HepG2 (cell line): ENCODE data around the gene GEMIN4. TPM values are rescaled to one million over a fixed set of nuclear protein-coding genes. Genes with fewer than 3 reads are reported as not detected.

ENCODE experiments used
- FOXC1 ChIP-seq: sonication (generic); formaldehyde crosslinking; IDR thresholded peaks from 2 replicates; pipeline ENCODE4 v1.8.0; 2022; ENCODE audit warnings: mild to moderate bottlenecking, missing genetic modification reagents, borderline replicate concordance
- KDM5B ChIP-seq: sonication (generic); formaldehyde crosslinking; IDR thresholded peaks from 2 replicates; pipeline ENCODE4 v1.4.0; 2020; ENCODE audit warnings: missing genetic modification reagents, mild to moderate bottlenecking, borderline replicate concordance
- KLF9 ChIP-seq: IDR thresholded peaks from 2 replicates; pipeline ENCODE4 v1.6.1; 2016; ENCODE audit warnings: low read depth
- PHF8 ChIP-seq: sonication (generic); formaldehyde crosslinking; IDR thresholded peaks from 2 replicates; pipeline ENCODE4 v1.5.0; 2020; ENCODE audit warnings: missing genetic modification reagents
- RFXAP ChIP-seq: sonication (generic); formaldehyde crosslinking; IDR thresholded peaks from 2 replicates; pipeline ENCODE4 v1.4.0; 2020; ENCODE audit warnings: missing genetic modification reagents, borderline replicate concordance
- ZNF251 ChIP-seq: sonication (generic); formaldehyde crosslinking; IDR thresholded peaks from 2 replicates; pipeline ENCODE4 v1.9.0; 2021; ENCODE audit warnings: mild to moderate bottlenecking, missing genetic modification reagents
- ZNF44 ChIP-seq: sonication (generic); formaldehyde crosslinking; IDR thresholded peaks from 2 replicates; pipeline ENCODE4 v1.5.1; 2020; ENCODE audit warnings: mild to moderate bottlenecking, missing genetic modification reagents
- ZNF460 ChIP-seq: sonication (generic); formaldehyde crosslinking; IDR thresholded peaks from 2 replicates; pipeline ENCODE4 v1.5.1; 2020; ENCODE audit warnings: missing genetic modification reagents, mild to moderate bottlenecking, borderline replicate concordance
- ZNF703 ChIP-seq: sonication (generic); formaldehyde crosslinking; IDR thresholded peaks from 2 replicates; pipeline ENCODE4 v1.5.1; 2020; ENCODE audit warnings: missing genetic modification reagents, mild to moderate bottlenecking, moderate library complexity, borderline replicate concordance
- ZNF75D ChIP-seq: sonication (generic); formaldehyde crosslinking; IDR thresholded peaks from 2 replicates; pipeline ENCODE4 v1.8.1; 2023; ENCODE audit warnings: missing genetic modification reagents, mild to moderate bottlenecking, borderline replicate concordance
- ZSCAN31 ChIP-seq: sonication (generic); formaldehyde crosslinking; IDR thresholded peaks from 2 replicates; pipeline ENCODE4 v1.5.0; 2020; ENCODE audit warnings: low read depth, mild to moderate bottlenecking, missing genetic modification reagents
- polyA plus RNA-seq, 8 experiments: library from polyadenylated mRNA; depleted of rRNA in 3 of 8; stranded (reverse) in 7 of 8; unstranded in 1 of 8; fragments of >200 nt; fragmentation: Illumina TruSeq in 4 of 8; extraction: Trizol in 4 of 8; gene quantifications; 2 replicates each; pipeline versions ENCODE4 v1.2.1 to v1.2.3, GENCODE V29; 2011 to 2016; ENCODE audit warnings: low read depth in 4 of 8, missing spikeins in 1 of 8, mixed read lengths in 1 of 8; ENCODE audit not compliant: insufficient read depth in 1 of 8
- total RNA-seq, 5 experiments: library from RNA; depleted of rRNA; stranded (reverse); fragments of >200 nt; fragmentation: Illumina TruSeq; extraction: Trizol; gene quantifications; 2 replicates each; pipeline ENCODE4 v1.2.3, GENCODE V29; 2016; ENCODE audit warnings: low read depth in 1 of 5
- TF ChIP-seq, protein P1 (sequence below): sonication (generic); formaldehyde crosslinking; IDR thresholded peaks from 2 replicates; pipeline ENCODE4 v1.8.1; 2022; ENCODE audit warnings: low read depth, mild to moderate bottlenecking, missing genetic modification reagents
- TF ChIP-seq, protein P2 (sequence below): sonication (generic); formaldehyde crosslinking; IDR thresholded peaks from 2 replicates; pipeline ENCODE4 v1.4.0; 2020; ENCODE audit warnings: missing genetic modification reagents
- TF ChIP-seq, protein P3 (sequence below): sonication (generic); formaldehyde crosslinking; IDR thresholded peaks from 2 replicates; pipeline ENCODE4 v1.5.1; 2020; ENCODE audit warnings: mild to moderate bottlenecking, moderate library complexity, missing genetic modification reagents
- TF ChIP-seq, protein P4 (sequence below): sonication (generic); formaldehyde crosslinking; IDR thresholded peaks from 2 replicates; pipeline ENCODE4 v1.5.1; 2020; ENCODE audit warnings: mild to moderate bottlenecking, missing genetic modification reagents, moderate library complexity
- TF ChIP-seq, protein P5 (sequence below): sonication (generic); formaldehyde crosslinking; IDR thresholded peaks from 2 replicates; pipeline ENCODE4 v1.5.0; 2020; ENCODE audit warnings: mild to moderate bottlenecking, missing genetic modification reagents, borderline replicate concordance

GEMIN4 gene
- total and polyA plus RNA-seq, 2 of the 13 experiments (the other 11 are each of a cell fraction or from before 2014, with no cell fraction given): 10.8 to 22.7 TPM

DNA sequence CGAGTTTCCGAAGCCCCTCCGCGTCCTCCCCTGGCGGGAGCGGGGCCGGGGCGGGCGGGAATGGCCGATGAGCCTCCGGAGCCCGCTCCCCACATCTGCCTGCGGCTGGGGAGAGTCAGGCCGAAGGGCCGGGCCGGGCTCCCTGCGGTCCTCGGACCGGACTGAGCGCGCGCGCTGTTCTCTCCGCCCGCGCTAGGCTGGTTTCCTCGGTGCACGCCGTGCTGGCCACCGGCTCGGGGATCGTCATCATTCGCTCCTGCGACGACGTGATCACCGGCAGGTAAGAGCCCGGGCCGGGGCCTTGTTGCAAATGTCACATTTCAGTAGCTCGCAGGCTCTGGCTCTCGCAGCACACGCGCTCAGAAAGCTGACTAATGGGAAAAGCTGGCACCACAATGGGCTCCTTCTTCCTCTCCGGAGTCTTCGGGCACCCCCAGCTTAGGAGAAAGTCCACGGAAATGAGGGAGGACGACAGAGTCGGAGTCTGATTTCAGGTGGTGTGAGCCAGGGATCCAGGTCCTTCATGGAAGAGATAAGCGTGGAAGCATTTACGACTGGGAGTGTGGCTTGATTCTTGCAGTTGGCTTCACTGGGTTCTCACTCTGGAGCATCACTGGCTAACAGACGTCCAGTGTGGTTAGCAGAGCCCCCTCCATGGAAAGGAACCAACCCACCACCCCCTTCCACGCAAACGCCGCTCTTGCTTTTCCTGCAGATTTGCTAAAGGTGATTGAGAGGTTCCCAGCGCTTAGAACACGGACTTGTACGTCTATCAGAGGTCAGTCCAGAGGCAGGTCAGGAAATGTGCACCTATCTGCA lies 19.0 kb downstream of the GEMIN4 start (continued):
- TF ChIP-seq ZSCAN31 (CRISPR knock-in tag): peak; percentile 50; the same call in 1 of the 2 replicates
- TF ChIP-seq, protein P1, sequence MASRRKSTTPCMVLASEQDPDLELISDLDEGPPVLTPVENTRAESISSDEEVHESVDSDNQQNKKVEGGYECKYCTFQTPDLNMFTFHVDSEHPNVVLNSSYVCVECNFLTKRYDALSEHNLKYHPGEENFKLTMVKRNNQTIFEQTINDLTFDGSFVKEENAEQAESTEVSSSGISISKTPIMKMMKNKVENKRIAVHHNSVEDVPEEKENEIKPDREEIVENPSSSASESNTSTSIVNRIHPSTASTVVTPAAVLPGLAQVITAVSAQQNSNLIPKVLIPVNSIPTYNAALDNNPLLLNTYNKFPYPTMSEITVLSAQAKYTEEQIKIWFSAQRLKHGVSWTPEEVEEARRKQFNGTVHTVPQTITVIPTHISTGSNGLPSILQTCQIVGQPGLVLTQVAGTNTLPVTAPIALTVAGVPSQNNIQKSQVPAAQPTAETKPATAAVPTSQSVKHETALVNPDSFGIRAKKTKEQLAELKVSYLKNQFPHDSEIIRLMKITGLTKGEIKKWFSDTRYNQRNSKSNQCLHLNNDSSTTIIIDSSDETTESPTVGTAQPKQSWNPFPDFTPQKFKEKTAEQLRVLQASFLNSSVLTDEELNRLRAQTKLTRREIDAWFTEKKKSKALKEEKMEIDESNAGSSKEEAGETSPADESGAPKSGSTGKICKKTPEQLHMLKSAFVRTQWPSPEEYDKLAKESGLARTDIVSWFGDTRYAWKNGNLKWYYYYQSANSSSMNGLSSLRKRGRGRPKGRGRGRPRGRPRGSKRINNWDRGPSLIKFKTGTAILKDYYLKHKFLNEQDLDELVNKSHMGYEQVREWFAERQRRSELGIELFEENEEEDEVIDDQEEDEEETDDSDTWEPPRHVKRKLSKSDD (CRISPR knock-in tag): no peak
- TF ChIP-seq ZNF703: no peak
- TF ChIP-seq ZNF251 (CRISPR knock-in tag): no peak
- TF ChIP-seq KLF9 (CRISPR knock-in tag): no peak
- peak; percentile 57; the same call in 1 of the 2 replicates for TF ChIP-seq PHF8 (CRISPR knock-in tag)
- TF ChIP-seq ZNF75D (CRISPR knock-in tag): no peak
- TF ChIP-seq KDM5B (CRISPR knock-in tag): no peak
- TF ChIP-seq ZNF460: no peak
- no peak for TF ChIP-seq FOXC1
- TF ChIP-seq, protein P2, sequence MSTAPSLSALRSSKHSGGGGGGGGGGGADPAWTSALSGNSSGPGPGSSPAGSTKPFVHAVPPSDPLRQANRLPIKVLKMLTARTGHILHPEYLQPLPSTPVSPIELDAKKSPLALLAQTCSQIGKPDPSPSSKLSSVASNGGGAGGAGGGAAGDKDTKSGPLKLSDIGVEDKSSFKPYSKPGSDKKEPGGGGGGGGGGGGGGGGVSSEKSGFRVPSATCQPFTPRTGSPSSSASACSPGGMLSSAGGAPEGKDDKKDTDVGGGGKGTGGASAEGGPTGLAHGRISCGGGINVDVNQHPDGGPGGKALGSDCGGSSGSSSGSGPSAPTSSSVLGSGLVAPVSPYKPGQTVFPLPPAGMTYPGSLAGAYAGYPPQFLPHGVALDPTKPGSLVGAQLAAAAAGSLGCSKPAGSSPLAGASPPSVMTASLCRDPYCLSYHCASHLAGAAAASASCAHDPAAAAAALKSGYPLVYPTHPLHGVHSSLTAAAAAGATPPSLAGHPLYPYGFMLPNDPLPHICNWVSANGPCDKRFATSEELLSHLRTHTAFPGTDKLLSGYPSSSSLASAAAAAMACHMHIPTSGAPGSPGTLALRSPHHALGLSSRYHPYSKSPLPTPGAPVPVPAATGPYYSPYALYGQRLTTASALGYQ (CRISPR knock-in tag): 0 out of 2 replicates have a peak, but pooled peaks have one; percentile 29
- no peak for TF ChIP-seq ZNF44 (CRISPR knock-in tag)
- TF ChIP-seq RFXAP: 0 out of 2 replicates have a peak, but pooled peaks have one; percentile 28
- TF ChIP-seq, protein P3, sequence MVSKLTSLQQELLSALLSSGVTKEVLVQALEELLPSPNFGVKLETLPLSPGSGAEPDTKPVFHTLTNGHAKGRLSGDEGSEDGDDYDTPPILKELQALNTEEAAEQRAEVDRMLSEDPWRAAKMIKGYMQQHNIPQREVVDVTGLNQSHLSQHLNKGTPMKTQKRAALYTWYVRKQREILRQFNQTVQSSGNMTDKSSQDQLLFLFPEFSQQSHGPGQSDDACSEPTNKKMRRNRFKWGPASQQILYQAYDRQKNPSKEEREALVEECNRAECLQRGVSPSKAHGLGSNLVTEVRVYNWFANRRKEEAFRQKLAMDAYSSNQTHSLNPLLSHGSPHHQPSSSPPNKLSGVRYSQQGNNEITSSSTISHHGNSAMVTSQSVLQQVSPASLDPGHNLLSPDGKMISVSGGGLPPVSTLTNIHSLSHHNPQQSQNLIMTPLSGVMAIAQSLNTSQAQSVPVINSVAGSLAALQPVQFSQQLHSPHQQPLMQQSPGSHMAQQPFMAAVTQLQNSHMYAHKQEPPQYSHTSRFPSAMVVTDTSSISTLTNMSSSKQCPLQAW: peak; percentile 32; the same call in 1 of the 2 replicates
- TF ChIP-seq, protein P4, sequence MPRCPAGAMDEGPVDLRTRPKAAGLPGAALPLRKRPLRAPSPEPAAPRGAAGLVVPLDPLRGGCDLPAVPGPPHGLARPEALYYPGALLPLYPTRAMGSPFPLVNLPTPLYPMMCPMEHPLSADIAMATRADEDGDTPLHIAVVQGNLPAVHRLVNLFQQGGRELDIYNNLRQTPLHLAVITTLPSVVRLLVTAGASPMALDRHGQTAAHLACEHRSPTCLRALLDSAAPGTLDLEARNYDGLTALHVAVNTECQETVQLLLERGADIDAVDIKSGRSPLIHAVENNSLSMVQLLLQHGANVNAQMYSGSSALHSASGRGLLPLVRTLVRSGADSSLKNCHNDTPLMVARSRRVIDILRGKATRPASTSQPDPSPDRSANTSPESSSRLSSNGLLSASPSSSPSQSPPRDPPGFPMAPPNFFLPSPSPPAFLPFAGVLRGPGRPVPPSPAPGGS (CRISPR knock-in tag): no peak
- TF ChIP-seq, protein P5, sequence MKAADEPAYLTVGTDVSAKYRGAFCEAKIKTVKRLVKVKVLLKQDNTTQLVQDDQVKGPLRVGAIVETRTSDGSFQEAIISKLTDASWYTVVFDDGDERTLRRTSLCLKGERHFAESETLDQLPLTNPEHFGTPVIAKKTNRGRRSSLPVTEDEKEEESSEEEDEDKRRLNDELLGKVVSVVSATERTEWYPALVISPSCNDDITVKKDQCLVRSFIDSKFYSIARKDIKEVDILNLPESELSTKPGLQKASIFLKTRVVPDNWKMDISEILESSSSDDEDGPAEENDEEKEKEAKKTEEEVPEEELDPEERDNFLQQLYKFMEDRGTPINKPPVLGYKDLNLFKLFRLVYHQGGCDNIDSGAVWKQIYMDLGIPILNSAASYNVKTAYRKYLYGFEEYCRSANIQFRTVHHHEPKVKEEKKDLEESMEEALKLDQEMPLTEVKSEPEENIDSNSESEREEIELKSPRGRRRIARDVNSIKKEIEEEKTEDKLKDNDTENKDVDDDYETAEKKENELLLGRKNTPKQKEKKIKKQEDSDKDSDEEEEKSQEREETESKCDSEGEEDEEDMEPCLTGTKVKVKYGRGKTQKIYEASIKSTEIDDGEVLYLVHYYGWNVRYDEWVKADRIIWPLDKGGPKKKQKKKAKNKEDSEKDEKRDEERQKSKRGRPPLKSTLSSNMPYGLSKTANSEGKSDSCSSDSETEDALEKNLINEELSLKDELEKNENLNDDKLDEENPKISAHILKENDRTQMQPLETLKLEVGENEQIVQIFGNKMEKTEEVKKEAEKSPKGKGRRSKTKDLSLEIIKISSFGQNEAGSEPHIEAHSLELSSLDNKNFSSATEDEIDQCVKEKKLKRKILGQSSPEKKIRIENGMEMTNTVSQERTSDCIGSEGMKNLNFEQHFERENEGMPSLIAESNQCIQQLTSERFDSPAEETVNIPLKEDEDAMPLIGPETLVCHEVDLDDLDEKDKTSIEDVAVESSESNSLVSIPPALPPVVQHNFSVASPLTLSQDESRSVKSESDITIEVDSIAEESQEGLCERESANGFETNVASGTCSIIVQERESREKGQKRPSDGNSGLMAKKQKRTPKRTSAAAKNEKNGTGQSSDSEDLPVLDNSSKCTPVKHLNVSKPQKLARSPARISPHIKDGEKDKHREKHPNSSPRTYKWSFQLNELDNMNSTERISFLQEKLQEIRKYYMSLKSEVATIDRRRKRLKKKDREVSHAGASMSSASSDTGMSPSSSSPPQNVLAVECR (CRISPR knock-in tag): peak; percentile 40; the same call in 1 of the 2 replicates
